ENCODE data around the gene FOXL1.

Gene FOXL1

GRCh38 chr16:86568677-86569623 is 9.4 kb upstream of the FOXL1 start:
- no peak for DNase-seq

- no peak for DNase-seq
Measured at GRCh38 chr16:86569701-86570447, 8.5 kb upstream of the FOXL1 start.

- no peak for DNase-seq
Measured at GRCh38 chr16:86570558-86571529, 7.5 kb upstream of the FOXL1 start.

GRCh38 chr16:86571530-86571915 is 6.8 kb upstream of the FOXL1 start:
- DNase-seq, result no peak

GRCh38 chr16:86572041-86572521 is 6.3 kb upstream of the FOXL1 start:
- no peak for DNase-seq

GRCh38 chr16:86572606-86573005 is 5.7 kb upstream of the FOXL1 start:
- no peak for DNase-seq

- DNase-seq, result no peak
Measured at GRCh38 chr16:86573215-86573614, 5.1 kb upstream of the FOXL1 start.

- DNase-seq, result no peak
Measured at GRCh38 chr16:86573646-86574508, 4.5 kb upstream of the FOXL1 start.

GRCh38 chr16:86574646-86575045 is 3.7 kb upstream of the FOXL1 start:
- no peak for DNase-seq

GRCh38 chr16:86575095-86575685 is 3.2 kb upstream of the FOXL1 start:
- no peak for DNase-seq

GRCh38 chr16:86575754-86576557 is 2.4 kb upstream of the FOXL1 start:
- peak; percentile 43 for DNase-seq

GRCh38 chr16:86576591-86577313 is 1.6 kb upstream of the FOXL1 start:
- no peak for DNase-seq

- DNase-seq, result no peak
Measured at GRCh38 chr16:86577314-86577971, 906 bp upstream of the FOXL1 start.

GRCh38 chr16:86578611-86579267 is 390 bp downstream of the FOXL1 start:
- DNase-seq, result no peak

GRCh38 chr16:86579268-86580062 is 1.1 kb downstream of the FOXL1 start:
- DNase-seq, result no peak

- DNase-seq, result no peak
Measured at GRCh38 chr16:86580063-86580790, 1.9 kb downstream of the FOXL1 start.

- DNase-seq, result no peak
Measured at GRCh38 chr16:86580791-86581170, 2.4 kb downstream of the FOXL1 start.
